Thoracic aorta (tissue), 2 donors: Measurements from ENCODE around the gene SHCBP1. TPM values are rescaled to one million over a fixed set of nuclear protein-coding genes. Genes with fewer than 3 reads are reported as not detected.

Source experiments
- ATAC-seq: fragments of 150-250 bp; one replicate; pipeline ENCODE4 v1.8.0; 2017; ENCODE audit warnings: low read depth; ENCODE audit not compliant: insufficient number of reproducible peaks, low FRiP score
- DNase-seq: peaks from one replicate; pipeline ENCODE4 v3.0.0-alpha.2; 2020; ENCODE audit warnings: low spot score
- H3K27ac ChIP-seq, 2 donors: fragments of 200-600 bp; sonication (generic); 1 replicate in 1 of 2; 2 replicates in 1 of 2; pipeline ENCODE4 v1.5.1; 2016; ENCODE audit warnings: mild to moderate bottlenecking in 2 of 2, moderate library complexity in 2 of 2
- H3K27me3 ChIP-seq: fragments of 200-600 bp; sonication (generic); replicated peaks from 2 replicates; pipeline ENCODE4 v1.6.0; 2016; ENCODE audit warnings: mild to moderate bottlenecking; ENCODE audit not compliant: insufficient read depth
- H3K36me3 ChIP-seq: fragments of 200-600 bp; sonication (generic); one replicate; pipeline ENCODE4 v1.5.1; 2016
- H3K4me1 ChIP-seq, 2 donors: fragments of 200-600 bp; sonication (generic); 1 replicate in 1 of 2; 2 replicates in 1 of 2; pipeline versions ENCODE4 v1.5.1 to v1.6.0; 2016; ENCODE audit warnings: low read depth in 2 of 2, mild to moderate bottlenecking in 1 of 2; ENCODE audit not compliant: control insufficient read depth in 1 of 2
- H3K4me3 ChIP-seq: fragments of 200-600 bp; sonication (generic); 2 replicates; pipeline ENCODE4 v1.5.1; 2016; ENCODE audit warnings: mild to moderate bottlenecking
- H3K9me3 ChIP-seq: fragments of 200-600 bp; sonication (generic); 2 replicates; pipeline ENCODE4 v1.5.1; 2016
- CTCF ChIP-seq: fragments of 200-600 bp; sonication (generic); IDR thresholded peaks from one replicate; pipeline ENCODE4 v1.5.1; 2019; ENCODE audit warnings: antibody characterized with exemption
- total RNA-seq, 2 donors: library from RNA; depleted of rRNA; stranded (reverse); fragments of >200 nt; gene quantifications; one replicate each; pipeline versions ENCODE4 v1.1.0 to v1.2.3, GENCODE V29; 2016

SHCBP1 gene
- total RNA-seq, 2 donors from 2014 or later: 0.49 to 0.54 TPM

GRCh38 chr16:46569231-46569735 is 51.9 kb downstream of the SHCBP1 start:
- ATAC-seq: no peak
- Histone ChIP-seq H3K4me1 (no peaks in the 10 kb centered on the region), H3K36me3 (no peaks in the 10 kb centered on the region), H3K27ac (no peak overlapping the region), H3K27me3 (no peaks in the 10 kb centered on the region), H3K9me3 (no peaks in the 10 kb centered on the region), H3K4me3 (no peak overlapping the region)
- no peak for DNase-seq
- TF ChIP-seq CTCF: no peak

DNA sequence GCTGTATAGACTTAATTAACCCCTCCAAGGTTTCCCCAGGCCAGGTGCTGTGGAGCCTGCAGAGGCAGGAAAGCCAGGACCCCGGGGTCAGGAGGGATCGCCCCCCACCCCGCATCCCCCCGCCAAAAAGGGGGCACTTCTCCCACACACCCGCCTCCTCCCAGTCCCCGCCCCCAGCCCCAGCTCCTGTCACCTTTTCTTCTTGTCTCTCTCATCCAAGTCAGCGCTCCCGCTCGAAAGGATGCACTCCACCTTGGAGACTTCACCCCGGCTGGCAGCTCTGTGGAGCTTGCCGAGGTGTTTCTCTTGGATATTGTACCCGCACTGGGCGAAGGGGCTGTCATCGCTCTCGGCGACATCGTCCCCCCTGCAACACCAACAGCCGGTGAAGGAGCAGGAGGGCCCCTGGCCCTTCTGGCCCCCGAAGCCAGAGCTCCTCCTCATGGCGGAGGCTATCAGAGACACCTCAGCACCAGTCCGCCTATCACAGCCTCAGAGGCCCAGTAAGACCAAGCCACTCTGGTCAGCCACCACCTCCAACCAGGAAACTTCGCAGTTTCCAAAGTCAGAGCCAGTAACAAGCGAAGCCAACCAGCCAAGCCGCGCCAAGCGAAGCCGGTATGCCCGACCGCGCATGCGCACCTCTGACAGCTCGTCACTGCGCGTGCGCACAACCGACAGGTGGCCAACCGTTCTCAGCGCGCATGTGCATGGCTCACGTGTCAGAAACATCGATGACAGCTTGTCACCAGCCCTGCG is 52.5 kb downstream of the SHCBP1 start:
- no peak for DNase-seq
- no peaks in the 10 kb centered on the region for H3K27me3 ChIP-seq
- no peak overlapping the region for H3K27ac ChIP-seq
- H3K4me1 ChIP-seq: no peaks in the 10 kb centered on the region
- ATAC-seq: no peak
- H3K36me3 ChIP-seq: no peaks in the 10 kb centered on the region
- no peak for TF ChIP-seq CTCF
- no peaks in the 10 kb centered on the region for H3K9me3 ChIP-seq
- no peak overlapping the region for H3K4me3 ChIP-seq

DNA sequence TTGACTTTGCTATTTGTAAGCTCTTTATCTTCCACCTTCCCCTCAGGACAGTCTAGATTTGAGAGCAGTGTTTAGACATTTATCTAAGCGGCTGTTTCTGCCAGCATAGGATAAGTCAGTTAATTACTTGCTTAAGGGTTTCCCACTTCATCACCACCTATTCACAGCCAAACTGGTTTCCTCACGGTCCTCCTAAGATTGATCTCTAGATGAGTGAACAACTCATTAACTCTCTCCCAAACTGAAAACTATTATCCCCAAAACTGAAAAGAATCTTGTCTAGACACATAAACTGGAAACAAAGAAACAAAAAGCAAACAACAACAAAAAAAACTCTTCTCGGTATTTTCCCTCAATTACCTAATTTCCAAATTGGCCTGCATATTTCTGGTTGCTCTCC is 58.2 kb downstream of the SHCBP1 start:
- Histone ChIP-seq H3K27ac (no peak overlapping the region), H3K9me3 (no peaks in the 10 kb centered on the region), H3K36me3 (no peaks in the 10 kb centered on the region), H3K4me1 (no peaks in the 10 kb centered on the region), H3K4me3 (no peak overlapping the region), H3K27me3 (no peaks in the 10 kb centered on the region)
- ATAC-seq: no peak
- TF ChIP-seq CTCF: no peak
- no peak for DNase-seq

- ATAC-seq (no peak), DNase-seq (no peak)
- no peak overlapping the region for H3K4me3 ChIP-seq
- no peaks in the 10 kb centered on the region for H3K9me3 ChIP-seq
- no peaks in the 10 kb centered on the region for H3K4me1 ChIP-seq
- no peaks in the 10 kb centered on the region for H3K36me3 ChIP-seq
- TF ChIP-seq CTCF: no peak
- no peaks in the 10 kb centered on the region for H3K27me3 ChIP-seq
- H3K27ac ChIP-seq: no peak overlapping the region
These were observed 63.2 kb downstream of the SHCBP1 start for GRCh38 chr16:46558018-46558417.

- ATAC-seq (no peak), DNase-seq (no peak)
- H3K27ac ChIP-seq: no peak overlapping the region
- no peak overlapping the region for H3K4me3 ChIP-seq
- TF ChIP-seq CTCF: no peak
- H3K27me3 ChIP-seq: no peaks in the 10 kb centered on the region
- no peaks in the 10 kb centered on the region for H3K4me1 ChIP-seq
- H3K36me3 ChIP-seq: no peaks in the 10 kb centered on the region
- H3K9me3 ChIP-seq: no peaks in the 10 kb centered on the region
These were observed 65.2 kb downstream of the SHCBP1 start for GRCh38 chr16:46555951-46556350.
